HG02852 (cell line): Measurements from ENCODE around the gene SHD.

Experiments used
- ATAC-seq: cut with Tn5 transposase; IDR thresholded peaks from one replicate; pipeline ENCODE4 v1.9.1; 2021; ENCODE audit warnings: mild to moderate bottlenecking, moderate library complexity; ENCODE audit not compliant: unreplicated experiment

The SHD gene

DNA sequence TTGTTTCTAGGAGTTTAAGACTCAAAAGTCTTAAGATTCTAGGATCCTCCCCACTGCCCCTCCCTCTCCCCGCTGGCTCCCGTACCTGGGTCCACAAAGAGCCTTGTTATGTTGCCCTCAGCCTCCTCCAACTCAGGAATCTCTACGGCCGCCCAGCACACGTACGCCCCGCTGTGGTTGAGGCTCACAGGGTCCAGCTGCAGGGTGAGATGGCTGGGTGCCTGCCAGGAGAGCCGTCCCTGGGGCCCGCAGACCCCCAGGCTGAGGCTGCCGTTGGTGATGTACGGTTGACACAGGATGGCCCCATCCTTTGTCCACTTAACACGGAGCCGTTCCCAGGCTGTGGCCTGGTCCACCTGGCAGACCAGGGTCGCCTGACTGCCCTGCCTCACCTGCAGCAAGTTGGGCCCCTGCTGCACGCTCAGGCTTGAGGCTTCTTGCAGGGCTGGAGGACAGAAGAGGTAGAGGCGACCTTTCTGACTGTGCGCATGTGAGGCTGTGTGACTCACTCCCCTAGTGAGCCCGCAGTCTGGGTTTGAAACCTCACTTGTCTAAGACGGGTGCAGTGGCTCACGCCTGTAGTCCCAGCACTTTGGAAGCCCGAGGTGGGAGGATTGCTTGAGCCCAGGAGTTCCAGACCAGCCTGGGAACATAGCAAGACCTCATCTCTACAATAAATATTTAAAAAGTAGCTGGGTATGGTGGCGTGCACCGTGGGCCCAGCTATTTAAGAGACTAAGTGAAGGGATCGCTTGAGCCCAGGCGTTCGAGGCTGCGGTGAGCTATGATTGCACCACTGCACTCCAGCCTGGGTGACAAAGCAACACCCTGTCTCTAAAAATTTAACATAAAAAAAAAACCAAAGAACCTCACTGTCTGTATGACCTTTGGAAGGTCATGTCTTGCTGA, 19.1 kb downstream of the SHD start:
- no peak for ATAC-seq

DNA sequence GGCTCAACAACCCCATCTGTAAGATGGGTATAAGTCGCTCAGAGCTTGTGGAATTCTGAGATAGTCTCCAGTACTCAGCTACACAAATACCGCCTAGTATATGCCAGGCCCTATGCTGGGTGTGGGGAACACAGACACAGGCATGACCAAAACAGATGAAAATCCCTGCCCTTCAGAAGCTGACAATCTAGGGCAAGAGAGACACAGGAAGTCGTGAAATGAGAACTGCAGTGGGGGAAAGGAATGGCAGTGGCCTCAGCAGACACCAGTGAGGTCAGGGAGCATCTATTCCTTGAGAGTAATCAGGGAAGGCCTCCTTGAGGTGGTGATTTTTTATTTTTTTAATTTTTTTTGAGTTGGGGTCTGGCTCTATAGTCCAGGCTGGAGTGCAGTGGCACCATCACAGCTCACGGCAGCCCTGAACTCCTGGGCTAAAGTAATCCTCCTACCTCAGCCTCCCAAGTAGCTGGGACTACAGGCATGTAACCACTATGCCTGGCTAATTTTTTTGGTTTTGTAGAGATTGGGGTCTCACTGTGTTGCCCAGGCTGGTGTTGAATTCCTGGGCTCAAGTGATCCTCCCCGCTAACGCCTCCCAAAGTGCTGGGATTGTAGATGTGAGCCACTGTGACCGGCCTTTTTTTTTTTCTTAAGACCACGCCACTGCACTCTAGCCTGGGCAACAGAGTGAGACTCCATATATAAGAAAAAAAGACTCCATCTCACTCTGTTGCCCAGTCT, 19.9 kb downstream of the SHD start:
- no peak for ATAC-seq

DNA sequence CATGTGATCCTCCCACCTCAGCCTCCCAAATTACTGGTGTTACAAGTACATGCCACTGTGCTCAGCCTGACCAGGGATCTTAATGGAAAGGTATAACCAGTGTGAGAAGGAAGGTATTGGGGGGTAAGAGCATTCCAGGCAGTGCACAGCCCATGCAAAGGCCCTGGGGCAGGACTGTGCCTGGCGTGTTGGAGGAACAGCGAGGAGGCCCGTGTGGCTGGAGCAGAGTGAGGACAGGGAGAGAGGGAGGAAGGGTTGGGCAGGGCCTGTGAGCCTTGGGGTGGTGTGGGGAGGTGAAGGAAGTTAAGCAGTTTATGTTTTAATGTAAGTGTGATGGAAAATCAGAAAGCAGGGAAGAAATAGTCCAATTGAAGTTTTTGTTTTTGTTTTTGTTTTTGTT, 21.5 kb downstream of the SHD start:
- ATAC-seq, result no peak

DNA sequence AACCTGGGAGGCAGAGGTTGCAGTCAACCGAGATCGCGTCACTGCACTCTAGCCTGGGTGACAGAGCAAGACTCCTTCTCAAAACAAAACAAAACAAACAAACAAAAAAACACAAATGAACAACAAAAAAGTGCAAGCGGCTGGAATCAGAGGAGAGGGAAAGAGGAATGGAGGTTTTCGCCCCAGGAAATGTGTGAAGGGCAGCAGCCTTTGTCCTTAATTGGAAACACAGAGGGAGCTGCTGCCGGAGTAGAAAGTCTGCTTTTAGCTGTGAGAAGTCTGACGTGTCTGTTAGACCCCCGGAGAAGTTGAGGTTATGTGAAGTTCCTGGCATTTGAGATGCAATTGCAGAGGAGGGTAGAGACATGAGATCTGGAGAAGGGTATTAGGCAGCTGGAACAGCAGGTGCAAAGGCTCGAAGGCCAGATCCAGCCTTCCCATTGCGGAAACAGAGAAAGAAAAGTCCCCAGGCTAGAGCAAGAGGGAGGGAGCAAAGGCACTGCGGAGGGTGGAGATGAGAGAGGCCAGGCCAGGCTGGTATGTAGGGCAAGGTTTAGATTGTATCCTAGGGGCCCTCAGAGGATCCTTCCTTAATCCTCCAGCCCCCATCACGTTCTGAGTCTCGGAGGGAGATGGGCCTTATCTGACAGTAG, 22.6 kb downstream of the SHD start:
- no peak for ATAC-seq

DNA sequence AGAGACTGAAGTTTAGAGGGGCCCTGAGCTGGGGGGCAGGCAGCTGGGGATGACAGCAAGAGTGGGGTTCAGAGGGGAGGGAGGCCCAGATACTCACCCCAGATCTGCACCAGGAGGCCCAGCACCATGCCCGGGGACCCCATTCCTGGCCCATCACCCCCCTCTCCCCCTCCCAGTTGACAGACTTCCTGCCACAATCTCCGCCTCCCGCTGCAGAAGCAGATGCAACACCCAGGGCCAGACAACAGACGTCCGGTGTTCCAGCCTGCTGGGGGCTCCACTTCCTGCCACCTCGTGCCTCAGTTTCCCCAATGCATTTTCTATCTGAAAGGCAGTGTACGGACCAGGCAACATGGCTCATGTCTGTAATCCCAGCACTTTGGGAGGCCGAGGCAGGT, 23.2 kb downstream of the SHD start, which contains the start of gene TMIGD2:
Gene TMIGD2, minus strand, starts transcription at position 147 of the 398 bp plus-strand sequence. Its CDS starts 4 bp downstream, at position 143.
- ATAC-seq, result no peak

DNA sequence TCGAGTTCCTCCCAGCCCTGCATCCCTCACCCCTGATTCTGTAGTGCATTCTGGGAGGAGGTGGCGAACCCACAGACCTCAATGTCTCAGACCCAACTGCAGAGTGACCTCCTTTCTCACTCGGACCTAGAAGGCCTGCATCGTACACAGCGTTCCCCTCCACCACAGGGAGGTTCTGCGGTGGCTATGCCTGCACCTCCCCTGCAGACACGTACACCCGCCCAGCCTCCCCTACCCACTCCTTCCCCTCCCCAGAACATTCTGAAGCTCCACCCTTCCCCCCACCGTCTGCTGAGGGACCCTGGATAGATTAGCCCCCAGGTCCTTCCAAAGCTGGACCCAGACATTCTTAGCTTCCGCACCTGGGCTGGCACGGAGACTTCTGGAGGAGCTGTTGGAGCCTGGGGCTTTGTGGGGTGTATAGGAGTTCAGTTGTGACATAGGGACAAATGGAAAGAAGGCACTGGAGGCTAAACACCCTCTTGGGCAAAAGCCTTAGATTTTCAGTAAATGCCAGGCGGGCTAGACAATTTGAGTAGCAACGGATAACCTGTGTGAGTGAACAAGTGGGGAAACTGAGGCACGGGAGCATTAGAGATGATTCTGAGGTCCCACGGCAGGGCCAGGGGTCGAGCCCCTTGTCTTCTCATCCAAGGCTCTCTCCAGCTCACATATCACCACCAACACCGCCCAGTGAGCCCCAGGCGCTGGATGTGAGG, 24.9 kb downstream of the SHD start:
- ATAC-seq, result no peak

DNA sequence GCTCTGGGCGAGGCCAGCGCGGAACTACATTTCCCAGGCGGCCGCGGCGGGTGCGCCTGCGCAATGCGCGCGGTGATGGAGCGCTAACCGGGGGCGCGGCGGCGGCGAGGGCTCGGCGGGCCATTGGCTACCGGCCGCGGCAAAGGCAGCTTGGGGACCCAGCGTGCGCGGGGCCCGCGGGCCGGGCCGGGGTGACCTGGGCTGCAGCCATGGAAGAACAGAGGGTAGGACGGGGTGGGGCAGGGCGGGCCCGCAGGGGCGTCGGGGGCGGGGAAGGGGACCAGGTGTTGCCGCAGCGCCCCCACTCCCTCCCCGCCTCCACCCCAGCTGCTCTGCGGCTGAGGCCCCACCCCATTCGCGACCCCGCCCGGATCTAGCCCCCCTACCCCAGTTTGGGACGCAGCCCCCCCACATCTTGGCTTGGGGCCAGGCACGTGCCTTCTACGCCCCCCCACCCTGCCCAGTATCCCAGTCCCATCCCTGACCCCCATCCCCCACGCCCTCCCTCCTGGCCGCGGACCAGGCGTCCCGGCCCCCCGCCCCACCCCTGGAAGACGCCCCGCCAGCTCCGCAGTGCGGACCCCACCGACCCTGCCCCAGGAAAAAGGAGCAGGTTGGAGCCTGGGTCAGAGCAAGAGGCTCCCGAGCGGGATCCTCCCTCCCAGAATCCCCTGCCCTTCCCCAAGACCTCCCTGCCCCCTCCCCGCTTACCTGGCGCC, 25.6 kb downstream of the SHD start, which contains the start of gene FSD1:
Gene FSD1, plus strand, starts transcription at position 61 of the 719 bp plus-strand sequence. Its CDS starts 149 bp downstream, at position 210.
- ATAC-seq, result no peak

DNA sequence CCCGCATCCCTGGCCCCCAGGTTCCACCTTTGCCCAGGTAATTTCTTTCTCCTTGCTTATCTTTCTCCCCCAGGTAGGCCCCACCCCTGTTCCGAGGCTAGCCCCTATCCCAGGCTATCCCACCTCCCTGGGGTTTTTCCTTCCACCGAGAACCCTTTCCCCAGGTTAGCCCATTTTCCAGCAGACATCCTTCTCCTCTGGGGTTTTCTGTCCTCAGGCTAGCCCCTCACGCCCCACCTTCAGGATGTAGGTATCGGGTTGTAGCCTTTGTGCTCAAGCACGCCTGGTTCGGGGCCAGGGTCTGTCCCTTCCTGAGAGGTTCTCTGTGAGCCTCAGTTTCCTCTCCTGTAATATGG, 26.2 kb downstream of the SHD start:
- ATAC-seq, result no peak

DNA sequence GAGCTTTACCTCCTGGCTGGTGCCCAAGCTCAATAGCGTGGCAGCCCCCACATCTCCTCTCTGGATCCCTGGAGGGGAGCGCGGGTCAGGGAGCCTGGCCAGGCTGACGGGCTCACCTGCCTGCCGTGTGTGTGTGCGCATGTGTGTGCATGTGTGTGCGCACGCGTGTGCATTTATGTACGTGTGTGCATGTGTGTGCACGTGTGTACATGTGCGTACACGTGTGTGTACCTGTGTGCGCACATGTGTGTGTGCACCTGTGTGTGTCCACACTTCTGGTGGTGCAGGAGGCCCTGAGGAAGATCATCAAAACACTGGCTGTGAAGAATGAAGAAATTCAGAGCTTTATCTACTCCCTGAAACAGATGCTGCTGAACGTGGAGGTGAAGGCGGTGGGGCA, 26.6 kb downstream of the SHD start:
- ATAC-seq, result no peak

DNA sequence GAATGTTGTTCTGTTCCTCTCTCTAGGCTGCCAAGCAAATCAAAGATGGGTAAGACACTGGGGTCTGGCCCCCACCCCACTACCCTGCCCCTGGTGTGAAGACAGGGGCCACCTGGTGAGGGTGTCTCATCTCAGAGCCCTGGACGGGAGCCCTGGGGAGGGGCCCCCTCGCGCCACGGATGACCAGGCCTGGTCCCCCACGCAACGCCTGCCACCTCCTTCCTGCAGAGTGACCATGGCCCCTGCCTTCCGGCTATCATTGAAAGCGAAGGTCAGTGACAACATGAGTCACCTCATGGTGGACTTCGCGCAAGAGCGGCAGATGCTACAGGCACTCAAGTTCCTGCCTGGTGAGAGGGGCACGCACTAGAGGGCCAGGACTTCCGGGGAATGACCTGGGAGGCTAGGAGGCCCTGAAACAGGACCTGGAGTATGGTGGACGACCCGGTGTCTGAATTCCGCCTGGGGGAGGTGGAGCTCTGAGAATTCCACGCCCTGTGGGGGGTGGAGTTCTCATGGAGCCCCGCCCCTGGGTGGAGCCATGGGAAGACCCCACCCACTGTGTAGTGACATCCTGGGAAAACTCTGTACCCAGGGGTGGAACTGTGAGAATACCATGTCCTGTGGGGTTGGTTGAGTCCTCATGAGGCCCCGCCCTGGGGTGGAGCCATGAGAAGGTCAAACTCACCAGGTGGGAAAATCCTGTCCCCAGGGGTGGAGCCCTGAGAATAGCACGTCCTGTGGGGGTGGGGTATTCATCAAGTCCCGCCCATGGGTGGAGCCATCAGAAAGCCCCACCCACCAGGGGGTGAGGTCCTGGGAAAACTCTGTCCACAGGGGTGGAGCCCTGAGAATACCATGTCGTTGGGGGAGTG, 31.4 kb downstream of the SHD start:
- ATAC-seq, result no peak

DNA sequence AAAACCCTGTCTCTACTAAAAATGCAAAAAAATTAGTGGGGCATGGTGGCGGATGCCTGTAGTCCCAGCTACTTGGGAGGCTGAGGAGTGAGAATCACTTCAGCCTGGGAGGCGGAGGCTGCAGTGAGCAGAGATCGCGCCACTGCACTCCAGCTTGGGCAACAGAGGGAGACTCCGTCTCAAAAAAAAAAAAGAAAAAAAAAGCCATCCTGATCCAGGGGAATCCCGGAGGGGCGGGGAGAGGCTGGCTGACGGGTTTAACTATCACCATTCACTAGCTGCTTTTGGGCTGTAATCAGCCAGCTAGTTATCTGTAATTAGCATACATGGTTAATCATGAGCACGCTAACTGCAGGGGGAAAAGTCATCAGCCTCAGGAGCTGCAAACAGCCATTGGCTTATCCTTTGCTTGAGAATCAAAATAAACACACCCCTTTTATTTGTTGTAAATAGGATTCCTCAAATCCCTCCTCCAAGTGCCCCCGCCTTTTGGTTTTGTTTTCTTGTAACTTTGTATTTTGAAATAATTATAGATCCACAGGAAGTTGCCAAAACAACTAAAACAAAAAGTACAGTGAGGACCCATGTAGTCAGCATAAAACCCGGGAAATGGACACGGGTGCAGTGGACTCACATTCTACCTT, 34.9 kb downstream of the SHD start:
- ATAC-seq, result no peak

DNA sequence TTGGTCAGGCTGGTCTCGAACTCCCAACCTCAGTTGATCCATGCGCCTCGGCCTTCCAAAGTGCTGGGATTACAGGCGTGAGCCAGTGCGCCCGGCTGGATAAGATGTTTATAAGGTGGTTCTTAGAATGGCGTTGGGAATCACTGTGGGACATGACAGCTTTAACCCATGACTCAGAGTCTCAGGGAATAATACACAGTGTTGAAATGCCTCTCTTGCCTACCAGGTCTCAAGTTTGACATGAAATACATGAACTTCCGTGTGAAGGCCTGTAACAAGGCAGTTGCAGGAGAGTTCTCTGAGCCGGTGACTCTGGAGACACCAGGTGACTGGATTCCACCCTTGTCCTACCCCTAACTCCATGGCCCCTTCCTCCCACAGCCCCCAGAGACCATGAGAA, 37.9 kb downstream of the SHD start:
- ATAC-seq, result no peak

DNA sequence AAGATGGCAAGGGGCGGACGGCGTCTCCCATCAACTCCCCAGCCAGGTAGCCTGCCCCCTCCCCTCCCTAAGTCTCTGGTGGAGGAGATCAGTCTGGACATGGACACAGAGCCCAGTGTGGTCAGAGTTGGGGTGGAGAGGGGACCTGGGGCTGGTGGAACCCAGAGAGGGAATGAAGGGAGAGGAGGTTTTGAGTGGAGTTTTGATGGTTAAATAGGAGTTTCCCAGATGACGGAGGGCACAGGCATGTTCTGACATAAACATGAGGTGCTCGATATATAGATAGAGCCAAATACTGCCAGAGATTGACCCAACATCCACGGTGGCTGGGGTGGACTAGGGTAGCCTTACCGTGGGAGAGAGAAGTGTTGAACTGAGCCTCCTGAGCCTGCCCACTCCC, 39.4 kb downstream of the SHD start:
- no peak for ATAC-seq

DNA sequence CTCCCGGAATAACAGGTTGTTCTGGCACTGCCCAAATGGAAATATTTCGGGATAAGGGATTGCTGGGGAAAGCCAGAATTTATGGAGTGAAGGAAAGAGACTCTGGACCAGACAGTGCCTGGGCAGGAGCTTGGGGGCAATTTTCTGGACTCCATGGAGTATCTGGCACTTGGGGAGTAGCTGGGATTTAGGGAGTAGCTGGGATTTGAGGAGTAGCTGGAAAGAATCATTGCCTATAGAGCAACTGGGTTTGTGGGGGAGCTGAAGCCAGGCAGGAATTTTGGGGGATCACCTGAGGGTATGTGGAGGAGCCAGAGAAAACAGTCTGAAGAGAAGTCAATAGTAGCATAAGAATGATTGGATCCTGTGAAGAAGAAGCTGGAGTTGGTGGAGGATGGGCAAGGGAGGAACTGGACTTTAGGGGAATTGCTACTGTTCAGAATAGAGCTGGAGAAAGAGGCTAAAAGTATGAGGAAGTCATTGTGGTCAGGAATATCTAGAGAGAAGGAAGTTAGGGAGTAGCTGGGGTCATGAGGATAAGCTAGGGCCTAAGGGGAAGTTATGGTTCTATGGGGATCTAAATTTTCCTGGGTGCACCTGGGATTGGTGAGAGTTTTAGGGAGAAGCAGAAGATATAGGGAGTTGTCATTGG, 40.1 kb downstream of the SHD start:
- no peak for ATAC-seq

DNA sequence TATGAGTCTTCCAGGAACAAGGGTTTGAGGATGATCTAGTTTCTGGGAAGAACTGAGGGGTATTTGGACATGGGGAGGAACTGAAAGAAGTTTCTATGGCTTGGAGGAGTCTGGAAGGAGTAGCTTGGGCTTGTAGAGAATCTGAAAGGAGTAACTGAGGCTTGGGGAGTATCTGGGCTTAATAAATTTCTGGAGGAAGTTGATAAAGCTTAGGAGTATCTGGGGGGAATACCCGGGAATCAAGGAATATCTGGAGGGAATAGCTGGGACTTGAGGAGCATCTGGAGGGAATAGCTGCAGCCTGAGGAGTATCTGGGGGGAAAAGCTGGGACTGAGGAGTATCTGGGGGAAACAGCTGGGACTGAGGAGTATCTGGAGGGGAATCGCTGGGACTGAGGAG, 41.4 kb downstream of the SHD start:
- ATAC-seq, result no peak

DNA sequence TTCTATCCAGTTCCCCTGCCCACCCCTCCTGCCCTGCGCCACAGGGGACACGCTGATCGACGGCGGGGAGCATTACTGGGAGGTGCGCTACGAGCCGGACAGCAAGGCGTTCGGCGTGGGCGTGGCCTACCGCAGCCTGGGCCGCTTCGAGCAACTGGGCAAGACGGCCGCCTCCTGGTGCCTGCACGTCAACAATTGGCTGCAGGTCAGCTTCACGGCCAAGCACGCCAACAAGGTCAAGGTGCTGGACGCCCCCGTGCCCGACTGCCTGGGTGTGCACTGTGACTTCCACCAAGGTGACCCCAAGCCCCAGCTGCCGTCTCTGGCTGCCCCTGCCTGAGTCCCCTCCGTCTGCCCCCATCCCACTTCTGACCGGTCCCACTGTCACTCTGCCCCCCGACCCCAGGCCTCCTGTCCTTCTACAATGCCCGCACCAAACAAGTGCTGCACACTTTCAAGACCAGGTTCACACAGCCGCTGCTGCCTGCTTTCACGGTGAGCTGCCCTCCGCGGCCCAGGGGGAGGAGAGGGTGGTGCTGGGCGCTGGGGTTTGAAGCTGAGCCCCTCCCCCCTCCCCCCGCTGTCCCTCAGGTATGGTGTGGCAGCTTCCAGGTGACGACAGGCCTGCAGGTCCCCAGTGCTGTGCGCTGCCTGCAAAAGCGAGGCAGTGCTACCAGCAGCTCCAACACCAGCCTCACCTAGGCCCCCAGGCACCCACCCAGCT, 44.0 kb downstream of the SHD start:
- ATAC-seq, result no peak

DNA sequence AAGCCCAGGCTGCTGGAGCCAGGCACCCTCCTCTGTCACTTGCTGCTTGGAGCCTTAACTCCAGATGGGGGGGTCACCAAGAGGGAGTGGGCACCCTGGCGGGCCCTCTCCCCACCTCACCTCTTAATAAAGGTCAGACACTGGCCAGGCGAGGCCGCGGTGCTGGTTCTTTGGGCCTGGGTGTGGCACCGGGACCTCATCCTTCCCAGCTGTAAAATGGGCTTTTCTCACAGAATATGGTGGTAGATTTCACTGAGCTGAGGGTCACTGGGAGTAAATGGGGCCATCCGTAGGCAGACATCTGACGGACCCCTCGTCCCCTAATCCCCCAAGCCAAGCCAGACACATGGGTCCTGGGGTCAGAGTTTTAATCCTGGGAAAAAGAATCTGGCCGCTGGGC, 44.6 kb downstream of the SHD start:
- ATAC-seq, result no peak

DNA sequence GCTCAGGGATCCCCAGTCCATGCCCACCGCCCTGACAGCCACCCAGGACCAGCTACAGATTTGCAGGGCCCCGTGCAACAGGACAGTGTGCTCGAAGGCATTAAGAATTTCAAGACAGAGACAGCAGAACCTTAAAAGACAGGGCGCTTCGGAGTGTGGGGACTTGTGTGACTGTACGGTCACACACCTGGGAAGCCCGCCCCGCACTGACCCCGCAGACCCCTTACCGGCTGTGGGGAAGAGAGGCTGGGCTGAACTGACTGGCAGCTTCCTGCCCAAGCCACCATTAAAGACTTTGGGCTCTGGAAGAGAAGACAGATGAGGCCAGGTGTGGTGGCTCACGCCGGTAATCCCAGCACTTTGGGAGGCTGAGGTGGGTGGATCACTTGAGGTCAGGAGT, 45.2 kb downstream of the SHD start:
- no peak for ATAC-seq
